PFSK-1 (cell line): ENCODE measurements around the gene ADD2.

Source experiments
- FOXP2 ChIP-seq: optimal IDR thresholded peaks from 2 replicates; pipeline ENCODE3; 2011; ENCODE audit warnings: borderline replicate concordance, control low read depth, inconsistent platforms; ENCODE audit not compliant: insufficient read depth; ENCODE audit errors: extremely low read length, extremely low read depth
- POLR2AphosphoS5 ChIP-seq: IDR thresholded peaks from 2 replicates; pipeline ENCODE4 v1.6.1; 2012; ENCODE audit warnings: low read depth, mild to moderate bottlenecking, control low read depth, low read length, moderate library complexity
- REST ChIP-seq, 2 experiments: IDR thresholded peaks; 2 replicates each; pipeline versions ENCODE4 v1.6.1 to v1.8.0; 2011 to 2012; ENCODE audit warnings: low read depth in 2 of 2, low read length in 2 of 2, control low read depth in 1 of 2, inconsistent platforms in 1 of 2, mild to moderate bottlenecking in 1 of 2, moderate library complexity in 1 of 2; ENCODE audit not compliant: insufficient read depth in 1 of 2
- SIN3A ChIP-seq: IDR thresholded peaks from 2 replicates; pipeline ENCODE4 v1.6.1; 2012; ENCODE audit warnings: mild to moderate bottlenecking, low read length, moderate library complexity, borderline replicate concordance; ENCODE audit not compliant: insufficient read depth
- TAF1 ChIP-seq: IDR thresholded peaks from 2 replicates; pipeline ENCODE4 v1.6.1; 2012; ENCODE audit warnings: low read length, control low read depth, borderline replicate concordance; ENCODE audit not compliant: insufficient read depth

The ADD2 gene

DNA sequence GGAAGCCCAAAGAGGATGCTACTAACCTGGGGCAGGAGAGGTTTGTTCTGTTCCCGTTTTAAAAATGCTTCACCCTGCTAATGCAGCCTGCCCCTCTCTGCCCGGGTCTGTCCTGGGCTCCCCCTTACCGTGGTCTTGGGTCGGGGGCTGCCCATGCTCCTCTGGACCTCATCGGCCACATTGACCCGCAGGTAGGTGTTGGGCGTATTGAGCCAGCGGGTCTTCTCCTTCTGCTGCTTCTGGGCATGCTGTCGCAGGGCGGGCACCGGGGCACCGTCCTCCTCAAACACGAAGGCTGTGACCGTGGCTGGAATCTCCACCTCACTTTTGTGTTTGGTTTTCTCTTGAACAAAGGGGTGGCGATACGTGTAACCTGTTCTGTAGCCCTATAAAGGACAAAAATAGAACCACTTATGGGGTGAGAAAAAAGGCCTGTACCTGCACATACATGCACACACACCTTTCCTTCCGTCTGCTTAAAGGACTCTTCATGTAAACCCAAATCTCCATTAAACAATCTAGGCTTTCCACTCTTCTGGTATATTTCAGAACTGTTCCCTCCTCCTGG, 89.3 kb downstream of the ADD2 start:
- TF ChIP-seq POLR2AphosphoS5 (no peak), REST (IDR thresholded peaks at IDR 0.05; ENCODE audit: insufficient read depth in 1 of 2, low read depth in 2 of 2, low read length in 2 of 2) (no peak), TAF1 (no peak), FOXP2 (no peak), SIN3A (no peak)

DNA sequence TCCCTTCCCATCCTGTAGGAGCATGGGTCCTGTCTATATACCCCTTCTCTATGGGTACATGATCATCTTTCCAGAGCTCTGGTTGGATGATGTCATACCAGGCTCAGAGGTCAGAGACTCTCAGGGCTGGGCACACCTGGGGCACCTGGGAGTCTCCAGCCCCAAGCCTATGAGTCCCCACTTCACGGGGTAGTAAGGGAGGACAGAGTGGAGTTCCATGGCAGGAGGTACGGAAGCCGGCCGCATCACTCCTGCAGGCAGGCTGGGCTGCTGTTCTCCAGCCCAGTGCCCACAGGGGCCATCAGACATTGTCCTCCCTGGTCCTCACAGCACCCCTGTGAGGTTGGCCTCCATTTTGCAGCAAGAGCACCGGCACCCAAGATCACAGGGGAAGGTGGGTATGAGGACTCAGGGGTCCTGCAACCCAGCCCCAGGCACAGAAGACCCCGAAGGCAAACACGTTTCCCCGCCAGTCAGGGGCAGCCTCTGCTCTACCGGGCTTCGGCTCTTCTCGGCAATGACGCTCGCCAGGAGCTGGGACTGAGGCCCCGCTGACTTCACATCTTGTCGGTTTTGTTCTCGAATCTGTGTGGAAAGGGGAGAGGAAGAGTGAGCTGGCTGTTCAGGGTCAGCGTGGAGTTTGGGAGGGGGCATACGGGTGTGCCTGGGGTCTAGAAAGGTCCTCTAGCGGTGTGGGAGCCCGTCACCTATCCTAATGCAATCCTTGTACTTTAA, 91.5 kb downstream of the ADD2 start:
- no peak for TF ChIP-seq SIN3A
- TF ChIP-seq POLR2AphosphoS5: no peak
- TF ChIP-seq TAF1: no peak
- no peak for TF ChIP-seq FOXP2
- no peak for TF ChIP-seq REST (IDR thresholded peaks at IDR 0.05; ENCODE audit: insufficient read depth in 1 of 2, low read depth in 2 of 2, low read length in 2 of 2)

GRCh38 chr2:70675862-70676261, 92.1 kb downstream of the ADD2 start:
- TF ChIP-seq TAF1 (no peak), FOXP2 (no peak), SIN3A (no peak), REST (IDR thresholded peaks at IDR 0.05; ENCODE audit: insufficient read depth in 1 of 2, low read depth in 2 of 2, low read length in 2 of 2) (no peak), POLR2AphosphoS5 (no peak)

GRCh38 chr2:70674636-70675430, 93.2 kb downstream of the ADD2 start:
- TF ChIP-seq FOXP2: no peak
- no peak for TF ChIP-seq SIN3A
- TF ChIP-seq TAF1: no peak
- no peak for TF ChIP-seq POLR2AphosphoS5
- no peak for TF ChIP-seq REST (IDR thresholded peaks at IDR 0.05; ENCODE audit: insufficient read depth in 1 of 2, low read depth in 2 of 2, low read length in 2 of 2)
